ENCODE measurements around the gene C10orf88.
"Not testable (repeated sequence)": the region's sequence is repeated elsewhere in the genome, so short reads cannot be mapped to it uniquely, and the experiment has no call there.

Gene C10orf88

GRCh38 chr10:122962405-122962804 lies 8.4 kb upstream of the C10orf88 start:
- DNase-seq (ENCODE audit: low spot score) = no peak

- no peak for DNase-seq (ENCODE audit: low spot score)
These were observed 3.4 kb upstream of the C10orf88 start for GRCh38 chr10:122957474-122957873.

- DNase-seq (ENCODE audit: low spot score) = no peak
These were observed 1.9 kb upstream of the C10orf88 start for GRCh38 chr10:122955892-122956291.

GRCh38 chr10:122954731-122955050 lies 664 bp upstream of the C10orf88 start:
- DNase-seq (ENCODE audit: low spot score) = no peak

- peak; percentile 25 for DNase-seq (ENCODE audit: low spot score)
These were observed 4.7 kb downstream of the C10orf88 start for GRCh38 chr10:122949296-122949695.

- DNase-seq (ENCODE audit: low spot score) = no peak
These were observed 14.0 kb downstream of the C10orf88 start for GRCh38 chr10:122939856-122940543.

GRCh38 chr10:122939133-122939855 lies 14.7 kb downstream of the C10orf88 start:
- DNase-seq (ENCODE audit: low spot score) = no peak

GRCh38 chr10:122931088-122931906 lies 22.7 kb downstream of the C10orf88 start:
- no peak for DNase-seq (ENCODE audit: low spot score)

GRCh38 chr10:122930140-122930539 lies 23.9 kb downstream of the C10orf88 start:
- DNase-seq (ENCODE audit: low spot score) = no peak

GRCh38 chr10:122915700-122916099 lies 38.3 kb downstream of the C10orf88 start:
- DNase-seq (ENCODE audit: low spot score) = no peak

GRCh38 chr10:122911889-122912484 lies 42.0 kb downstream of the C10orf88 start:
- DNase-seq (ENCODE audit: low spot score) = peak; percentile 65

GRCh38 chr10:122910310-122910709 lies 43.7 kb downstream of the C10orf88 start, which contains the start of gene FAM24A:
Gene FAM24A (plus strand): TSS chr10:122910610. CDS start chr10:122911635, 1,025 bp downstream.
- no peak for DNase-seq (ENCODE audit: low spot score)

- DNase-seq (ENCODE audit: low spot score) = not testable (repeated sequence)
These were observed 50.2 kb downstream of the C10orf88 start for GRCh38 chr10:122903861-122904260.

- DNase-seq (ENCODE audit: low spot score) = no peak
These were observed 59.6 kb downstream of the C10orf88 start for GRCh38 chr10:122894261-122894944.

- no peak for DNase-seq (ENCODE audit: low spot score)
These were observed 69.9 kb downstream of the C10orf88 start for GRCh38 chr10:122884166-122884565.

- no peak for DNase-seq (ENCODE audit: low spot score)
These were observed 71.3 kb downstream of the C10orf88 start for GRCh38 chr10:122882766-122883165.
